ENCODE results near the gene CARD18.

- no peak for TF ChIP-seq CTCF (IDR thresholded peaks at IDR 0.05)
- no peak for TF ChIP-seq POLR2AphosphoS5 (IDR thresholded peaks at IDR 0.05)
- no peak for TF ChIP-seq EP300 (IDR thresholded peaks at IDR 0.05)
Observed at GRCh38 chr11:105124756-105125155, 14.8 kb downstream of the CARD18 start.
